ENCODE data around the gene ALKBH3.

Gene ALKBH3

GRCh38 chr11:43856993-43857392 lies 23.6 kb upstream of the ALKBH3 start:
- no peak for ATAC-seq
- TF ChIP-seq POU6F1 (CRISPR knock-in tag; IDR thresholded peaks at IDR 0.05; ENCODE audit: borderline replicate concordance, low read depth) (no peak), ESRRG (CRISPR knock-in tag; IDR thresholded peaks at IDR 0.05) (no peak), ZNF565 (CRISPR knock-in tag; conservative IDR thresholded peaks at IDR 0.05; ENCODE audit: low read depth) (no peak), ZFP30 (CRISPR knock-in tag; IDR thresholded peaks at IDR 0.05) (no peak), BACH2 (CRISPR knock-in tag; IDR thresholded peaks at IDR 0.05; ENCODE audit: borderline replicate concordance) (no peak), ZC3H10 (CRISPR knock-in tag; IDR thresholded peaks at IDR 0.05) (no peak), CSRNP3 (CRISPR knock-in tag; IDR thresholded peaks at IDR 0.05) (no peak), PATZ1 (CRISPR knock-in tag; IDR thresholded peaks at IDR 0.05; ENCODE audit: borderline replicate concordance) (no peak), CREB5 (CRISPR knock-in tag; IDR thresholded peaks at IDR 0.05; ENCODE audit: low read depth) (no peak), TSHZ2 (CRISPR knock-in tag; IDR thresholded peaks at IDR 0.05) (no peak), ZFP3 (CRISPR knock-in tag; IDR thresholded peaks at IDR 0.05) (no peak), ZNF70 (CRISPR knock-in tag; IDR thresholded peaks at IDR 0.05) (no peak), ARNTL (CRISPR knock-in tag; IDR thresholded peaks at IDR 0.05; ENCODE audit: borderline replicate concordance, low read depth) (no peak), TCF4 (CRISPR knock-in tag; IDR thresholded peaks at IDR 0.05; ENCODE audit: borderline replicate concordance) (no peak), GLIS3 (CRISPR knock-in tag; IDR thresholded peaks at IDR 0.05) (no peak)

GRCh38 chr11:43861141-43861540 lies 19.5 kb upstream of the ALKBH3 start:
- TF ChIP-seq TCF4 (CRISPR knock-in tag; IDR thresholded peaks at IDR 0.05; ENCODE audit: borderline replicate concordance) = no peak
- ATAC-seq = no peak

- no peak for TF ChIP-seq ZNF70 (CRISPR knock-in tag; IDR thresholded peaks at IDR 0.05)
- ATAC-seq = no peak
Observed at GRCh38 chr11:43866520-43866919, 14.1 kb upstream of the ALKBH3 start.

GRCh38 chr11:43866969-43867368 lies 13.7 kb upstream of the ALKBH3 start:
- ATAC-seq = no peak
- TF ChIP-seq ARNTL (CRISPR knock-in tag; IDR thresholded peaks at IDR 0.05; ENCODE audit: borderline replicate concordance, low read depth) = no peak
- no peak for TF ChIP-seq PPARA (CRISPR knock-in tag; IDR thresholded peaks at IDR 0.05; ENCODE audit: borderline replicate concordance)
- TF ChIP-seq BACH2 (CRISPR knock-in tag; IDR thresholded peaks at IDR 0.05; ENCODE audit: borderline replicate concordance) = no peak
- no peak for TF ChIP-seq POU6F1 (CRISPR knock-in tag; IDR thresholded peaks at IDR 0.05; ENCODE audit: borderline replicate concordance, low read depth)
- TF ChIP-seq CREB5 (CRISPR knock-in tag; IDR thresholded peaks at IDR 0.05; ENCODE audit: low read depth) = no peak
- no peak for TF ChIP-seq OSR1 (CRISPR knock-in tag; IDR thresholded peaks at IDR 0.05)
- no peak for TF ChIP-seq TOX (CRISPR knock-in tag; IDR thresholded peaks at IDR 0.05; ENCODE audit: borderline replicate concordance)

Measured in SK-N-SH treated with all-trans-retinoic acid at 6 μM for 48 hours (cell line).